ENCODE data around the gene ACY1. TPM values are rescaled to one million over a fixed set of nuclear protein-coding genes. Genes with fewer than 3 reads are reported as not detected.

The ACY1 gene
- total RNA-seq, 2 donors from 2014 or later = 31.1 to 40.2 TPM

Small RNA genes lying within 50 kb of the gene (small RNA-seq; reads per million reads assigned to genes)
- not detected for gene AC115284.1

Other genes with a start within 250 kb of the ACY1 start
- gene IQCF6, start 204.3 kb upstream of the ACY1 start, total RNA-seq = not detected
- not detected for gene IQCF2, start 121.9 kb upstream of the ACY1 start, total RNA-seq
- not detected for gene IQCF5, start 107.9 kb upstream of the ACY1 start, total RNA-seq
- not detected for gene IQCF1, start 80.2 kb upstream of the ACY1 start, total RNA-seq
- 10 to 100 TPM in 1 of 2 donors, 1 to 10 TPM in 1; 8.0 to 13.2 TPM for gene RRP9, start 41.6 kb upstream of the ACY1 start, total RNA-seq
- gene PARP3, start 41.2 kb upstream of the ACY1 start, total RNA-seq = 10 to 100 TPM in 1 of 2 donors, 1 to 10 TPM in 1; 4.2 to 18.8 TPM
- not detected for gene GPR62, start 28.2 kb upstream of the ACY1 start, total RNA-seq
- gene PCBP4, start 16.1 kb upstream of the ACY1 start, total RNA-seq = 10 to 100 TPM; 16.6 to 24.7 TPM
- 10 to 100 TPM; 35.9 to 54.5 TPM for gene ABHD14B, start 9.5 kb upstream of the ACY1 start, total RNA-seq
- gene ABHD14A, start 8.5 kb upstream of the ACY1 start, total RNA-seq = 10 to 100 TPM; 15.5 to 16.1 TPM
- gene RPL29, start 12.4 kb downstream of the ACY1 start, total RNA-seq = 100 to 1,000 TPM; 370 to 792 TPM
- gene DUSP7, start 73.0 kb downstream of the ACY1 start, total RNA-seq = 1 to 10 TPM; 2.6 to 3.3 TPM
- 1 to 10 TPM in 1 of 2 donors, under 1 TPM in 1; 0.26 to 3.3 TPM for gene POC1A, start 170.9 kb downstream of the ACY1 start, total RNA-seq
- gene ALAS1, start 214.6 kb downstream of the ACY1 start, total RNA-seq = 10 to 100 TPM; 13.5 to 63.6 TPM
- under 1 TPM in 1 of 2 donors, not detected in 1; 0.26 TPM for gene TLR9, start 242.1 kb downstream of the ACY1 start, total RNA-seq

All from body of pancreas (tissue), 2 donors.